GM03348 (cell line): ENCODE data around the gene RSRC2.
"Not testable (repeated sequence)": the region's sequence is repeated elsewhere in the genome, so short reads cannot be mapped to it uniquely, and the experiment has no call there.

Source experiments
- DNase-seq: peaks from one replicate; pipeline ENCODE4 v3.0.0; 2012; ENCODE audit warnings: low spot score

RSRC2 gene

GRCh38 chr12:122518908-122519307 is 7.8 kb downstream of the RSRC2 start:
- no peak for DNase-seq

- peak; percentile 42 for DNase-seq
These were observed 8.9 kb downstream of the RSRC2 start for GRCh38 chr12:122517877-122518276.

- no peak for DNase-seq
These were observed 10.0 kb downstream of the RSRC2 start for GRCh38 chr12:122516544-122517361.

- DNase-seq, result no peak
These were observed 11.5 kb downstream of the RSRC2 start for GRCh38 chr12:122515275-122515674.

GRCh38 chr12:122513660-122514059 is 13.1 kb downstream of the RSRC2 start:
- DNase-seq, result no peak

GRCh38 chr12:122513028-122513427 is 13.7 kb downstream of the RSRC2 start:
- DNase-seq, result not testable (repeated sequence)

GRCh38 chr12:122508163-122508562 is 18.6 kb downstream of the RSRC2 start:
- no peak for DNase-seq

GRCh38 chr12:122506393-122506938 is 20.3 kb downstream of the RSRC2 start:
- DNase-seq, result no peak

- no peak for DNase-seq
These were observed 21.2 kb downstream of the RSRC2 start for GRCh38 chr12:122505419-122506051.

- DNase-seq, result no peak
These were observed 22.7 kb downstream of the RSRC2 start for GRCh38 chr12:122503783-122504590.

GRCh38 chr12:122503147-122503751 is 23.5 kb downstream of the RSRC2 start:
- DNase-seq, result no peak

GRCh38 chr12:122501489-122501989 is 25.2 kb downstream of the RSRC2 start:
- DNase-seq, result no peak

- peak; percentile 96 for DNase-seq
These were observed 25.8 kb downstream of the RSRC2 start, which contains the start of gene ZCCHC8 for GRCh38 chr12:122500685-122501488. ZCCHC8 (minus strand) TSS chr12:122500932; CDS start chr12:122500840, 92 bp downstream.

- peak; percentile 71 for DNase-seq
These were observed 26.6 kb downstream of the RSRC2 start for GRCh38 chr12:122499991-122500684.

GRCh38 chr12:122495258-122495657 is 31.5 kb downstream of the RSRC2 start:
- no peak for DNase-seq

- not testable (repeated sequence) for DNase-seq
These were observed 33.5 kb downstream of the RSRC2 start for GRCh38 chr12:122493222-122493621.

GRCh38 chr12:122491991-122492390 is 34.7 kb downstream of the RSRC2 start:
- DNase-seq, result no peak

- DNase-seq, result no peak
These were observed 37.7 kb downstream of the RSRC2 start for GRCh38 chr12:122489038-122489437.

GRCh38 chr12:122487807-122488206 is 38.9 kb downstream of the RSRC2 start:
- DNase-seq, result not testable (repeated sequence)

- DNase-seq, result no peak
These were observed 39.8 kb downstream of the RSRC2 start for GRCh38 chr12:122486805-122487426.
